GM19193 (cell line): ENCODE measurements around the gene HSPA5.

Source experiments
- POLR2A ChIP-seq: IDR thresholded peaks from 4 replicates; pipeline ENCODE4 v1.6.1; 2011; ENCODE audit not compliant: insufficient read depth, insufficient read length; ENCODE audit errors: extremely low read depth

The HSPA5 gene

GRCh38 chr9:125214186-125214585 is 27.0 kb downstream of the HSPA5 start:
- no peak for TF ChIP-seq POLR2A

- no peak for TF ChIP-seq POLR2A
Measured at GRCh38 chr9:125204477-125204876, 36.7 kb downstream of the HSPA5 start.

- TF ChIP-seq POLR2A = no peak
Measured at GRCh38 chr9:125202846-125203618, 38.1 kb downstream of the HSPA5 start.

- TF ChIP-seq POLR2A = peak; percentile 92
Measured at GRCh38 chr9:125200216-125201047, 40.7 kb downstream of the HSPA5 start, which contains the start of gene RABEPK. Gene RABEPK, plus strand, starts transcription at chr9:125200542. Its CDS starts 2,472 bp downstream, at chr9:125203014.

GRCh38 chr9:125190361-125190801 is 50.8 kb downstream of the HSPA5 start:
- no peak for TF ChIP-seq POLR2A

- peak; percentile 86 for TF ChIP-seq POLR2A
Measured at GRCh38 chr9:125189361-125190289, 51.5 kb downstream of the HSPA5 start, which contains the start of gene PPP6C. Gene PPP6C, minus strand, starts transcription at chr9:125189803. Its CDS starts 85 bp downstream, at chr9:125189718.

GRCh38 chr9:125189011-125189360 is 52.2 kb downstream of the HSPA5 start:
- no peak for TF ChIP-seq POLR2A
